GM19043 (cell line): ENCODE results near the gene GRAMD4.

Experiments used
- ATAC-seq: cut with Tn5 transposase; IDR thresholded peaks from one replicate; pipeline ENCODE4 v1.9.1; 2021; ENCODE audit warnings: low read depth; ENCODE audit not compliant: unreplicated experiment

The GRAMD4 gene

GRCh38 chr22:46665751-46666280, 45.6 kb downstream of the GRAMD4 start:
- no peak for ATAC-seq

- ATAC-seq, result no peak
These were observed 46.5 kb downstream of the GRAMD4 start for GRCh38 chr22:46666577-46667244.

- ATAC-seq, result no peak
These were observed 47.0 kb downstream of the GRAMD4 start for GRCh38 chr22:46667245-46667623.

GRCh38 chr22:46668116-46668515, 47.9 kb downstream of the GRAMD4 start:
- no peak for ATAC-seq

- ATAC-seq, result no peak
These were observed 49.0 kb downstream of the GRAMD4 start for GRCh38 chr22:46669201-46669600.

- no peak for ATAC-seq
These were observed 51.7 kb downstream of the GRAMD4 start for GRCh38 chr22:46671824-46672432.

- no peak for ATAC-seq
These were observed 52.5 kb downstream of the GRAMD4 start for GRCh38 chr22:46672731-46673130.

GRCh38 chr22:46673205-46673604, 53.0 kb downstream of the GRAMD4 start:
- ATAC-seq, result no peak

- ATAC-seq, result no peak
These were observed 53.6 kb downstream of the GRAMD4 start for GRCh38 chr22:46673662-46674236.

- ATAC-seq, result peak; percentile 40
These were observed 54.2 kb downstream of the GRAMD4 start for GRCh38 chr22:46674367-46674781.

- ATAC-seq, result no peak
These were observed 54.7 kb downstream of the GRAMD4 start for GRCh38 chr22:46674906-46675305.

GRCh38 chr22:46675479-46675878, 55.3 kb downstream of the GRAMD4 start:
- ATAC-seq, result no peak

- ATAC-seq, result no peak
These were observed 55.8 kb downstream of the GRAMD4 start for GRCh38 chr22:46675938-46676337.

GRCh38 chr22:46676479-46676878, 56.3 kb downstream of the GRAMD4 start:
- ATAC-seq, result no peak

- ATAC-seq, result no peak
These were observed 56.7 kb downstream of the GRAMD4 start for GRCh38 chr22:46676881-46677280.

GRCh38 chr22:46677323-46678002, 57.3 kb downstream of the GRAMD4 start:
- ATAC-seq, result no peak

- no peak for ATAC-seq
These were observed 57.9 kb downstream of the GRAMD4 start for GRCh38 chr22:46678003-46678657.

- ATAC-seq, result no peak
These were observed 58.9 kb downstream of the GRAMD4 start for GRCh38 chr22:46678785-46679700.

- no peak for ATAC-seq
These were observed 59.6 kb downstream of the GRAMD4 start for GRCh38 chr22:46679706-46680269.
